Measurements from ENCODE around the gene SLC18A3.

DNA sequence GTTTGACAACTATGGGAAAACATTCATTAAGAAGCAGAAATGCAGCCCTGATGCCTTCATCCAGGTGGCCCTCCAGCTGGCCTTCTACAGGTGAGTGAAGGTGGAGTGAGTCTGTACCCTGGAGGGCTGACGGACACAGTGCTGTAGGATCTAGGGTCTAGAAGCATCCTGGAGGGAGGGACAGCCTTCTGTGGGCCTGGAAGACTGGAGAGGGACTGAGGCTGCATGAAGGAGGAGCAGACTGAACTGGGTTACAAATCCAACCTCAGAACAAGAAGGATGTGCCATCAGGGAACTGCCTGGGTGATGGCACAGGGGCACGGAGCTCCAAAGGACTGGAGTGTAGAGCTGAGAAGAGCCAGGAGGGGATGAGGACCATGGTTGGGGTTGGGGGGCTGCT is 41.8 kb downstream of the SLC18A3 start:
- TF ChIP-seq, protein P1, sequence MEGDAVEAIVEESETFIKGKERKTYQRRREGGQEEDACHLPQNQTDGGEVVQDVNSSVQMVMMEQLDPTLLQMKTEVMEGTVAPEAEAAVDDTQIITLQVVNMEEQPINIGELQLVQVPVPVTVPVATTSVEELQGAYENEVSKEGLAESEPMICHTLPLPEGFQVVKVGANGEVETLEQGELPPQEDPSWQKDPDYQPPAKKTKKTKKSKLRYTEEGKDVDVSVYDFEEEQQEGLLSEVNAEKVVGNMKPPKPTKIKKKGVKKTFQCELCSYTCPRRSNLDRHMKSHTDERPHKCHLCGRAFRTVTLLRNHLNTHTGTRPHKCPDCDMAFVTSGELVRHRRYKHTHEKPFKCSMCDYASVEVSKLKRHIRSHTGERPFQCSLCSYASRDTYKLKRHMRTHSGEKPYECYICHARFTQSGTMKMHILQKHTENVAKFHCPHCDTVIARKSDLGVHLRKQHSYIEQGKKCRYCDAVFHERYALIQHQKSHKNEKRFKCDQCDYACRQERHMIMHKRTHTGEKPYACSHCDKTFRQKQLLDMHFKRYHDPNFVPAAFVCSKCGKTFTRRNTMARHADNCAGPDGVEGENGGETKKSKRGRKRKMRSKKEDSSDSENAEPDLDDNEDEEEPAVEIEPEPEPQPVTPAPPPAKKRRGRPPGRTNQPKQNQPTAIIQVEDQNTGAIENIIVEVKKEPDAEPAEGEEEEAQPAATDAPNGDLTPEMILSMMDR (IDR thresholded peaks at IDR 0.05) = no peak
- TF ChIP-seq POLR2A (IDR thresholded peaks at IDR 0.05) = no peak

Measured in adrenal gland (tissue), 5 donors.